Hepatocyte (in vitro differentiated cells): ENCODE results near the gene FAM47C.
"Not testable (repeated sequence)": the region's sequence is repeated elsewhere in the genome, so short reads cannot be mapped to it uniquely, and the experiment has no call there.

Experiments
- EZH2 ChIP-seq: fragments of 200-600 bp; sonication (generic); IDR thresholded peaks from 2 replicates; pipeline ENCODE4 v1.6.1; 2016; ENCODE audit warnings: antibody characterized with exemption, mild to moderate bottlenecking, borderline replicate concordance
- TF ChIP-seq, protein P1 (sequence below): fragments of 200-600 bp; sonication (generic); IDR thresholded peaks from 2 replicates; pipeline ENCODE4 v1.5.1; 2016; ENCODE audit warnings: antibody characterized with exemption, mild to moderate bottlenecking; ENCODE audit not compliant: poor library complexity

DNA sequence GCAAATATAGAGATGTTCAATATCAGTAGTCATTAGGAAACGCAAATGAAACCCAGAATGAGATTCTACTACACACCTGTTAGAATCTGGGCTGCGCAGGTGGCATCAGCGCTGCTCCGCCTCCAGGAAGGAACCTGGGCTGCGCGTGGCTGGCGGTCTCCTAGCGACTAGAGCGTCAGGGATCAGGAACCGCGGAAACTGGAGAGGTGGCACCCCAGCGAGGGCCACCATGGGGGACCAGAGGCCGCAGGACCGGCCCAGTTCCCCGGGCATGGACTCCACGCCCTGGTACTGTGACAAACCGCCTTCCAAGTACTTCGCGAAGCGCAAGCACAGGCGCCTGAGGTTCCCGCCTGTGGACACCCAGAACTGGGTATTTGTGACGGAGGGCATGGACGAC is at the start of gene FAM47C:
- TF ChIP-seq, protein P1, sequence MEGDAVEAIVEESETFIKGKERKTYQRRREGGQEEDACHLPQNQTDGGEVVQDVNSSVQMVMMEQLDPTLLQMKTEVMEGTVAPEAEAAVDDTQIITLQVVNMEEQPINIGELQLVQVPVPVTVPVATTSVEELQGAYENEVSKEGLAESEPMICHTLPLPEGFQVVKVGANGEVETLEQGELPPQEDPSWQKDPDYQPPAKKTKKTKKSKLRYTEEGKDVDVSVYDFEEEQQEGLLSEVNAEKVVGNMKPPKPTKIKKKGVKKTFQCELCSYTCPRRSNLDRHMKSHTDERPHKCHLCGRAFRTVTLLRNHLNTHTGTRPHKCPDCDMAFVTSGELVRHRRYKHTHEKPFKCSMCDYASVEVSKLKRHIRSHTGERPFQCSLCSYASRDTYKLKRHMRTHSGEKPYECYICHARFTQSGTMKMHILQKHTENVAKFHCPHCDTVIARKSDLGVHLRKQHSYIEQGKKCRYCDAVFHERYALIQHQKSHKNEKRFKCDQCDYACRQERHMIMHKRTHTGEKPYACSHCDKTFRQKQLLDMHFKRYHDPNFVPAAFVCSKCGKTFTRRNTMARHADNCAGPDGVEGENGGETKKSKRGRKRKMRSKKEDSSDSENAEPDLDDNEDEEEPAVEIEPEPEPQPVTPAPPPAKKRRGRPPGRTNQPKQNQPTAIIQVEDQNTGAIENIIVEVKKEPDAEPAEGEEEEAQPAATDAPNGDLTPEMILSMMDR: not testable (repeated sequence)
- not testable (repeated sequence) for TF ChIP-seq EZH2
